Suprapubic skin (tissue), 4 donors: ENCODE measurements around the gene LARP4B. TPM values are rescaled to one million over a fixed set of nuclear protein-coding genes. Genes with fewer than 3 reads are reported as not detected.

Experiments
- DNase-seq, 2 donors: peaks; one replicate each; pipeline ENCODE4 v3.0.0-alpha.2; 2019; ENCODE audit warnings: low spot score in 2 of 2
- H3K27ac ChIP-seq: fragments of 200-600 bp; sonication (generic); one replicate; pipeline ENCODE4 v1.5.1; 2019
- H3K27me3 ChIP-seq: fragments of 200-600 bp; sonication (generic); one replicate; pipeline ENCODE4 v1.5.1; 2019
- H3K36me3 ChIP-seq: fragments of 200-600 bp; sonication (generic); one replicate; pipeline ENCODE4 v1.5.1; 2019
- H3K4me1 ChIP-seq: fragments of 200-600 bp; sonication (generic); one replicate; pipeline ENCODE4 v1.5.1; 2019
- H3K4me3 ChIP-seq: fragments of 200-600 bp; sonication (generic); one replicate; pipeline ENCODE4 v1.5.1; 2019; ENCODE audit warnings: mild to moderate bottlenecking
- H3K9me3 ChIP-seq: fragments of 200-600 bp; sonication (generic); one replicate; pipeline ENCODE4 v1.5.1; 2019
- CTCF ChIP-seq, 2 donors: fragments of 200-600 bp in 1 of 2; fragments of 450-650 bp in 1 of 2; sonication (generic) in 1 of 2; IDR thresholded peaks; one replicate each; pipeline ENCODE4 v1.5.1; 2016 to 2019; ENCODE audit warnings: antibody characterized with exemption in 2 of 2, mild to moderate bottlenecking in 1 of 2, moderate library complexity in 1 of 2
- EP300 ChIP-seq: sonication (generic); formaldehyde crosslinking; IDR thresholded peaks from one replicate; pipeline ENCODE4 v1.6.1; 2017; ENCODE audit warnings: antibody characterized with exemption
- POLR2A ChIP-seq, 2 donors: fragments of 450-650 bp; IDR thresholded peaks; one replicate each; pipeline ENCODE4 v1.6.1; 2017; ENCODE audit warnings: antibody characterized with exemption in 2 of 2, mild to moderate bottlenecking in 2 of 2, moderate library complexity in 2 of 2
- POLR2AphosphoS5 ChIP-seq, 3 donors: sonication (generic); formaldehyde crosslinking; IDR thresholded peaks; one replicate each; pipeline ENCODE4 v1.6.1; 2017; ENCODE audit warnings: antibody characterized with exemption in 3 of 3
- WGBS: methylation state at CpG from one replicate; pipeline ENCODE4 v1.1.5; 2018; 5-methylcytosine and 5-hydroxymethylcytosine counted together
- total RNA-seq, 4 donors: library from RNA; depleted of rRNA; stranded (reverse); fragments of >200 nt; gene quantifications; one replicate each; pipeline ENCODE4 v1.1.0, GENCODE V29; 2016

LARP4B gene
- total RNA-seq, 4 donors from 2014 or later = 53.5 to 100 (median 69.7) TPM

DNA sequence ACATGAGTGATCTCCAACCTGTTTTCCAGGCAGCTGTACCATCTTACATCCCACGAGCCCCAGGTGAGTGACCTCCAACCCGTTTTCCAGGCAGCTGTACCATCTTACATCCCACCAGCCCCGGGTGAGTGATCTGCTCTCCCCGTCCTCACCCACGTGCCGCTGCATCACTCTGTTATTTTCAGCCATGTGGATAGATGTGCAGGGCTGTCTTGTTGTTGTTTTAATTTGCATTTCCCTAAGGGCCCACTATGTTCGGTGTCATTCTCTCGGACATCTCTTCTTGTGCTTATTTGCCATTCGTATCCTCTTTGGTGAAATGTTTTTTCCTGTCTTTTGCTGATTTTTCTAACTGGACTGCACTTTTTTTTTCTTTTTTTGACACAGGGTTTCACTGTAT, 17.9 kb upstream of the LARP4B start:
- Histone ChIP-seq H3K36me3 (no peaks in the 10 kb centered on the region), H3K4me3 (no peak overlapping the region), H3K4me1 (peaks cover 7% of the 10 kb centered on the region), H3K27me3 (peaks cover 8% of the 10 kb centered on the region), H3K9me3 (no peaks in the 10 kb centered on the region), H3K27ac (no peak overlapping the region)
- TF ChIP-seq POLR2A (IDR thresholded peaks at IDR 0.05) = no peak
- TF ChIP-seq EP300 = no peak
- no peak for TF ChIP-seq CTCF (IDR thresholded peaks at IDR 0.05)
- no peak for TF ChIP-seq POLR2AphosphoS5 (IDR thresholded peaks at IDR 0.05)
- 83% methylated on average over 9 of the region's 9 CpGs for WGBS
- DNase-seq = no peak

- DNase-seq = no peak
- Histone ChIP-seq H3K27ac (no peak overlapping the region), H3K36me3 (no peaks in the 10 kb centered on the region), H3K27me3 (peaks cover under 1% of the 10 kb centered on the region), H3K4me3 (no peak overlapping the region), H3K4me1 (peaks cover 18% of the 10 kb centered on the region), H3K9me3 (no peaks in the 10 kb centered on the region)
- 95% methylated on average over 10 of the region's 10 CpGs for WGBS
- TF ChIP-seq EP300 = no peak
- TF ChIP-seq CTCF (IDR thresholded peaks at IDR 0.05) = no peak
- no peak for TF ChIP-seq POLR2A (IDR thresholded peaks at IDR 0.05)
- TF ChIP-seq POLR2AphosphoS5 (IDR thresholded peaks at IDR 0.05) = no peak
These were observed 16.8 kb upstream of the LARP4B start for GRCh38 chr10:948347-948746.

- DNase-seq = no peak
- no peak overlapping the region for H3K4me3 ChIP-seq
- no peak for TF ChIP-seq POLR2AphosphoS5 (IDR thresholded peaks at IDR 0.05)
- TF ChIP-seq EP300 = no peak
- TF ChIP-seq POLR2A (IDR thresholded peaks at IDR 0.05) = no peak
- no peak for TF ChIP-seq CTCF (IDR thresholded peaks at IDR 0.05)
- no peaks in the 10 kb centered on the region for H3K27me3 ChIP-seq
- peaks cover 18% of the 10 kb centered on the region for H3K4me1 ChIP-seq
- H3K36me3 ChIP-seq = no peaks in the 10 kb centered on the region
- no peak overlapping the region for H3K27ac ChIP-seq
- 93% methylated on average over 10 of the region's 10 CpGs for WGBS
- no peaks in the 10 kb centered on the region for H3K9me3 ChIP-seq
These were observed 16.4 kb upstream of the LARP4B start for GRCh38 chr10:947881-948280.

- Histone ChIP-seq H3K27me3 (no peaks in the 10 kb centered on the region), H3K36me3 (no peaks in the 10 kb centered on the region), H3K4me1 (peaks cover 18% of the 10 kb centered on the region), H3K27ac (peak overlapping the region; percentile 29), H3K4me3 (no peak overlapping the region), H3K9me3 (no peaks in the 10 kb centered on the region)
- WGBS = 89% methylated on average over 9 of the region's 9 CpGs
- no peak for DNase-seq
- no peak for TF ChIP-seq POLR2AphosphoS5 (IDR thresholded peaks at IDR 0.05)
- no peak for TF ChIP-seq CTCF (IDR thresholded peaks at IDR 0.05)
- TF ChIP-seq EP300 = no peak
- TF ChIP-seq POLR2A (IDR thresholded peaks at IDR 0.05) = no peak
These were observed 15.5 kb upstream of the LARP4B start for GRCh38 chr10:947051-947450.

GRCh38 chr10:945778-946177, 14.3 kb upstream of the LARP4B start:
- WGBS = 96% methylated on average over 6 of the region's 6 CpGs
- DNase-seq = no peak
- TF ChIP-seq POLR2AphosphoS5 (IDR thresholded peaks at IDR 0.05) (no peak), EP300 (no peak)

More at GRCh38 chr10:945778-946177, 14.3 kb upstream of the LARP4B start:
- no peak overlapping the region for H3K27ac ChIP-seq
- no peaks in the 10 kb centered on the region for H3K27me3 ChIP-seq
- peaks cover 18% of the 10 kb centered on the region for H3K4me1 ChIP-seq
- no peak overlapping the region for H3K4me3 ChIP-seq
- H3K36me3 ChIP-seq = no peaks in the 10 kb centered on the region
- H3K9me3 ChIP-seq = no peaks in the 10 kb centered on the region
